ENCODE data around the gene SREK1. TPM values are rescaled to one million over a fixed set of nuclear protein-coding genes. Genes with fewer than 3 reads are reported as not detected.

SREK1 gene
- total RNA-seq, 1 donor = 99.7 TPM

DNA sequence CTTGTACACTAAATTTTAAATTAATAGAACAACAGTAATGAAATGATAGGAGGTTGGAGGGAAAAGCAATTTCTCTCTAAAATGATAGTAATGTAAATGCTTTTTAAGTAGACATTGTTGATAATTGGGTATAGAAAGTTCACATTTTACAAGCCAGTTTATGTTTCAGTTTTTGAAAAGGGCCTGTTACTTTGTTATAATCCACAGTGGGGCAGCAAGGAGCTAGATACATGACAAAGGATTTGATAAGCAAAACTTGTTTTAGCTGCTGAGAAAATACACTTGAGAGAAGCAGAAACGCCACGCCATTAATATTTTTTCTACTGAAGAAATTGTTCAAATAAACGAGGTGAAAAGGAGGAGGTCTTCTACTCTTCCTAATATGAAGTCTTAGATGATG, 30.2 kb downstream of the SREK1 start:
- no peak overlapping the region for H3K4me3 ChIP-seq (ENCODE audit: low read depth, low read length)
- TF ChIP-seq CTCF (IDR thresholded peaks at IDR 0.05; ENCODE audit: insufficient read depth, low read depth, low read length) = peak; percentile 39
- DNase-seq (ENCODE audit: low read depth) = peak; percentile 42

GRCh38 chr5:66178799-66179198, 34.7 kb downstream of the SREK1 start:
- H3K4me3 ChIP-seq (ENCODE audit: low read depth, low read length) = no peak overlapping the region
- no peak for DNase-seq (ENCODE audit: low read depth)
- no peak for TF ChIP-seq CTCF (IDR thresholded peaks at IDR 0.05; ENCODE audit: insufficient read depth, low read depth, low read length)

DNA sequence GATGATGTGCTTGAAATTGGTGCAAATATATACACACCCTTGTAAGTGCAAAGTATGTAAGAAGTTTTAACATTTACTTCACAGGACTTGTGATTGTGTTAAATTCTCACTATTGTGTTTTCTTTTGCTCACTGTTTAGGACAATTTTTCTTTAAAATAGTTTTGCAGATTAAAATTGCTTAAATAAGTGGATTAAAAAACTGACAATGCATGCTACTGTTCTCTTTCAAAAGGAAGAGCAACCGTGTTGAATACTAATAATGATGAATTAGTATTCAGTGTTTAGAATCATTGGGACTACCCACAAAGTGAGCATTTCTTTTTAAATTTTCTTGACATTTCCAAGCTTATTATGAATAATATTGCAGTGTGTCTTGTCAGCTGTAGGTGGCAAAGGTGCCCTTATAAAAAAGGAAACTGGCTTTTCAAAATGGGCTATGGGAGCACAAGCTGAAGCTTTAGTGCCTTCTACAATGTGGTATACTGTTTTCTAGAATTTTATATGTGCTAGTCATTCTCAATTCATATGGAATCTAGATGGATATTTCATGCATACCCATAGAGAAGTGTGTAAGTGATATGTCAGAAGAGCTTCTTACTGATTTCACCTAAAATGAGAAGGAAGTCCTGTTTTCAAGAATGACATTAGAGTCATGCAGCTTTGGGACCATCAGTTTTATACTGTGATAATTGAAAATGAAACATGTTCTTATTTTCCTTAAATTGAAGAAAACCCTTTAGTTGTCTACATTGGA, 35.4 kb downstream of the SREK1 start:
- no peak for DNase-seq (ENCODE audit: low read depth)
- TF ChIP-seq CTCF (IDR thresholded peaks at IDR 0.05; ENCODE audit: insufficient read depth, low read depth, low read length) = no peak

DNA sequence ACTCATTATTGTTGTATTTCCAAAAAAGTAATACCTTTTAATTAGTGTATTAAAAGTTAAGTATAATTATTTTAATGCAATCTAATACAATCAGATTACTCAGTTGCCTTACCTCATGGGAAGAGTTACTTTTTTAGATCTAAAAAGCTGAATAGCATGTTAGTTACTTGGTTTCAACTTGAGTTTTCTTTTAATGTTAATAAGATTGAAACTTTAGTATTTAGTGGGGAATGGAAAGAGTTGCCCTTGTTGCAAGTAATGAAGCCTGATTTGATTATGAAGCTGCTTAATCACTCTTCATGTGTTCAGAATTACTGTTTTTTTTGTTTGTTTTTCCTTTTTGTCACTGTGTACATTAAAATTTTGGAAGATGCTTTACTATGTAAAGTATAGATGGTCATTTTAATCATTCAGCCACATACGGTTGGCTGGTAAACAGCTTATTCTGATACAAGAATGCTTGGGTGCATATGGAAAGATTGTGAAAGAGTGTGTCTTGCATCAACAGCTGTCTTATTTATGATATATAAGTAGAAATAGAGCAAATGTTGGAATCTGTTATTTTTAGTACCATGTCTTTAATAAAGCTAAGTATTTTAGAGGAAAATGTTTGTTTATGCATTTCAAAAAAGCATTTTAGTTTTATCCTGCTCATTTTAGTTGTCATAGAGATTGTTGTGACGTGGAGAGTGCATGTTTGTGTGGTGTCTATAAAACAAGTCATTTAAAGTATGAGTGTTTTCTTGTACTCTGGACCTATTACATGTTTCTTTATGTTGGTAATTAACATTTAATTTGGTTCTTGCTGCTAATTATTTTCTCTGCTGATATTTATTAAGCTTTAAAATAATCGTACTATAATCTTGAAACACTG, 36.4 kb downstream of the SREK1 start:
- DNase-seq (ENCODE audit: low read depth) = peak; percentile 52
- TF ChIP-seq CTCF (IDR thresholded peaks at IDR 0.05; ENCODE audit: insufficient read depth, low read depth, low read length) = no peak
- no peak overlapping the region for H3K4me3 ChIP-seq (ENCODE audit: low read depth, low read length)

More for the DNA sequence above, 35.4 kb downstream of the SREK1 start:
- H3K4me3 ChIP-seq (ENCODE audit: low read depth, low read length) = no peak overlapping the region

DNA sequence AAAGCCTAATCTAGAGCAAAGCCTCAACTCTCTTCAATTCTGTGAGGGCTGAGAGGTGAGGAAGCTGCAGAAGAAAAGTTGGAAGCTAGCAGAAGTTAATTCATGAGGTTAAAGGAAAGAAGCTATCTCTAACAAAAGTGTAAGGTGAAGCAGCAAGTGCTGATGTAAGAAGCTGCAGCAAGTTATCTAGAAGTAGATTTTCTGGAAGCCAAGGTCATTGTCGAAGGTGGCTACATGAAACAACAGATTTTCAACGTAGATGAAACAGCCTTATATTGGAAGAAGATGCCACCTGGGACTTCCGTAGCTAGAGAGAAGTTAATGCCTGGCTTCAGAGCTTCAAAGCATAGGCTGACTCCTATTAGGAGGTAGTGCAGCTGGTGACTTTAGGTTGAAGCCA, 42.0 kb downstream of the SREK1 start:
- DNase-seq (ENCODE audit: low read depth) = no peak
- no peak for TF ChIP-seq CTCF (IDR thresholded peaks at IDR 0.05; ENCODE audit: insufficient read depth, low read depth, low read length)
- no peak overlapping the region for H3K4me3 ChIP-seq (ENCODE audit: low read depth, low read length)

DNA sequence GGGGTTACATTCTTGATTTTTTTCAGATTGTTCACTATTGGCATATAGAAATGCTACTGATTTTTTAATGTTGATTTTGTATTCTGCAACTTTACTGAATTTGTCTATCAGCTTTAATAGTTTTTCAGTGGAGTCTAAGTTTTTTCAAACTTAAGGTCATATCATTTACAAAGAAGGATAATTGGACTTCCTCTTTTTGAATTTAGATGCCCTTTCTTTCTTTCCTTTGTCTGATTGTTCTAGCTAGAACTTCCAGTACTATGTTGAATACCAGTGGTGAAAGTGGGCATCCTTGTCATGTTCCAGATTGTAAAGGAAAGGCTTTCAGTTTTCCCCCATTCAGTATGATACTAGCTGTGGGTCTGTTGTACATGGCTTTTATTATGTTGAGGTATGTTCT, 49.3 kb downstream of the SREK1 start:
- no peak for TF ChIP-seq CTCF (IDR thresholded peaks at IDR 0.05; ENCODE audit: insufficient read depth, low read depth, low read length)
- no peak for DNase-seq (ENCODE audit: low read depth)
- no peak overlapping the region for H3K4me3 ChIP-seq (ENCODE audit: low read depth, low read length)
